K562 (cell line): Measurements from ENCODE around the gene MAPK8IP1. TPM values are rescaled to one million over a fixed set of nuclear protein-coding genes. Genes with fewer than 3 reads are reported as not detected.

ENCODE experiments used
- CAMTA2 ChIP-seq: fragments of 250-450 bp; sonication (Bioruptor Pico); conservative IDR thresholded peaks from 2 replicates; pipeline ENCODE4 v1.5.1; 2022
- HMGN3 ChIP-seq: IDR thresholded peaks from 2 replicates; pipeline ENCODE4 v1.6.1; 2011; ENCODE audit warnings: borderline replicate concordance, low read depth, mild to moderate bottlenecking, mixed read lengths, low read length; ENCODE audit not compliant: insufficient read length; ENCODE audit errors: extremely low read depth
- NFRKB ChIP-seq: fragments of 450-650 bp; IDR thresholded peaks from 2 replicates; pipeline ENCODE4 v1.6.1; 2016; ENCODE audit warnings: low read depth
- PCBP1 ChIP-seq: fragments of 200-400 bp; formaldehyde crosslinking; IDR thresholded peaks from 2 replicates; pipeline ENCODE4 v1.6.1; 2018; ENCODE audit warnings: mild to moderate bottlenecking, low read depth, low read length; ENCODE audit not compliant: poor library complexity, severe bottlenecking
- POLR2G ChIP-seq: fragments of 200-400 bp; formaldehyde crosslinking; IDR thresholded peaks from 2 replicates; pipeline ENCODE4 v1.6.1; 2017; ENCODE audit warnings: low read depth, mild to moderate bottlenecking, antibody characterized with exemption, low read length, moderate library complexity
- RFX1 ChIP-seq: fragments of 450-650 bp; IDR thresholded peaks from 2 replicates; pipeline ENCODE4 v1.6.1; 2016; ENCODE audit warnings: mild to moderate bottlenecking, moderate library complexity
- RFX5 ChIP-seq: IDR thresholded peaks from 2 replicates; pipeline ENCODE4 v1.6.1; 2011; ENCODE audit warnings: low read depth, mild to moderate bottlenecking, improper control_type of control experiment, low read length
- YBX1 ChIP-seq: fragments of 450-650 bp; IDR thresholded peaks from 2 replicates; pipeline ENCODE4 v1.7.1; 2016; ENCODE audit warnings: mild to moderate bottlenecking
- ZNF274 ChIP-seq: IDR thresholded peaks from 2 replicates; pipeline ENCODE4 v1.6.1; 2011; ENCODE audit warnings: low read depth, mild to moderate bottlenecking, low read length, moderate library complexity, borderline replicate concordance
- ZNF316 ChIP-seq: fragments of 450-650 bp; IDR thresholded peaks from 2 replicates; pipeline ENCODE4 v1.6.1; 2016
- polyA plus RNA-seq, 8 experiments: library from polyadenylated mRNA; depleted of rRNA in 4 of 8; stranded (reverse) in 5 of 8; unstranded in 3 of 8; fragments of >200 nt; fragmentation: Nextera tagmentation in 2 of 8; fragmentation: Illumina TruSeq in 1 of 8; extraction: Ambion mirVana in 2 of 8; extraction: Trizol in 1 of 8; gene quantifications; 2 replicates each; pipeline versions ENCODE4 v1.2.1 to v1.2.3, GENCODE V29; 2011 to 2014; ENCODE audit warnings: inconsistent platforms in 1 of 8, missing spikeins in 1 of 8
- total RNA-seq, 7 experiments: library from RNA; depleted of rRNA in 6 of 7; stranded (reverse); fragments of >200 nt in 6 of 7; fragmentation: Illumina TruSeq in 2 of 7; extraction: Trizol in 2 of 7; gene quantifications; 2 replicates each; pipeline versions ENCODE4 v1.2.1 to v1.2.3, GENCODE V29; 2011 to 2021; ENCODE audit warnings: low replicate concordance in 1 of 7
- TF ChIP-seq, protein P1 (sequence below): fragments of 250-450 bp; sonication (Bioruptor Pico); IDR thresholded peaks from 2 replicates; pipeline ENCODE4 v1.4.0; 2020
- TF ChIP-seq, protein P2 (sequence below): sonication (generic); formaldehyde crosslinking; IDR thresholded peaks from 2 replicates; pipeline ENCODE4 v1.5.0; 2020; ENCODE audit warnings: missing genetic modification reagents
- TF ChIP-seq, protein P3 (sequence below): fragments of 200-800 bp; sonication (Bioruptor generic); IDR thresholded peaks from 2 replicates; pipeline ENCODE4 v1.6.1; 2016; ENCODE audit warnings: missing genetic modification characterization, missing compliant biosample characterization
- TF ChIP-seq, protein P4 (sequence below): fragments of 250-450 bp; sonication (Bioruptor Pico); IDR thresholded peaks from 2 replicates; pipeline ENCODE4 v1.4.0; 2020

MAPK8IP1 gene
- total and polyA plus RNA-seq, 9 of the 15 experiments (the other 6 are each of a cell fraction or from before 2014, with no cell fraction given), result 0.13 to 6.9 (median 2.5) TPM

DNA sequence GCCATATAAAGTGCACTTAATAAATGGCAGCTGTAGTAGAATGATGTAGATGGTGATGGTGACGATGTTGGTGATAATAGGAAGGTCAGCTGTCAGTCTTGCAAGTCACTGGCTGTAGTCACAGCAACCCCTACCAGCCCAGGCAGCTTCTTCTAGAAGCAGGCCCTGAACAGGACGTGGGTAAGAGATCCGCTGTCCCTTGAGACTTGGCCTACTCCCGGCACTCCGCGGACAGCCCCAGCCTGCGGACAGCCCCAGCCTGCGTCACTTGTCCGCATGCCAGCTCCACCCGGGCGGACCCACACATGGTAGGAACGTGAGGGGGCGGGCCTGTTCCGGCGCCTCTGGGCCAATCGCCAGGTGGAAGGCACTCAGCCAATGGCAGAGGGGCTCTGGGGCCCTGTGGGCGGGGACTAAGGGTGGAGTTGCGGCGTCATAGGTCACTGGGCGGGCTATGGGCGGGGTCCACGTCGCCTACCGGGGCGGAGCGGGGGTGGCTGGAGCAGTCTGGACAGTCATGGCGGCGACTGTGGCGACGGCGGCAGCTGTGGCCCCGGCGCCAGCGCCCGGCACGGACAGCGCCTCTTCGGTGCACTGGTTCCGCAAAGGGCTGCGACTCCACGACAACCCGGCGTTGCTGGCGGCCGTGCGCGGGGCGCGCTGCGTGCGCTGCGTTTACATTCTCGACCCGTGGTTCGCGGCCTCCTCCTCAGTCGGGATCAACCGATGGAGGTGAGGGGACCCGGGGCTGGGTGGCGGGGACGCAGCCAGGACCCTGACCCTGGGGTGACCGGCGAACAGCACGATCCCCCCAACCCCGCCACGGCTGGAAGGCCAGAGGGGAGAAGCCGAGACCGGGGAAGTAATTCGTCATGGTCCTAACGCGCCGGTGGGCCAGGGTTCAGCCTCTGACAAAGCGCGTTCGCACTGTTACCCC, 38.2 kb upstream of the MAPK8IP1 start, which contains the start of gene CRY2 (continued):
- TF ChIP-seq, protein P1, sequence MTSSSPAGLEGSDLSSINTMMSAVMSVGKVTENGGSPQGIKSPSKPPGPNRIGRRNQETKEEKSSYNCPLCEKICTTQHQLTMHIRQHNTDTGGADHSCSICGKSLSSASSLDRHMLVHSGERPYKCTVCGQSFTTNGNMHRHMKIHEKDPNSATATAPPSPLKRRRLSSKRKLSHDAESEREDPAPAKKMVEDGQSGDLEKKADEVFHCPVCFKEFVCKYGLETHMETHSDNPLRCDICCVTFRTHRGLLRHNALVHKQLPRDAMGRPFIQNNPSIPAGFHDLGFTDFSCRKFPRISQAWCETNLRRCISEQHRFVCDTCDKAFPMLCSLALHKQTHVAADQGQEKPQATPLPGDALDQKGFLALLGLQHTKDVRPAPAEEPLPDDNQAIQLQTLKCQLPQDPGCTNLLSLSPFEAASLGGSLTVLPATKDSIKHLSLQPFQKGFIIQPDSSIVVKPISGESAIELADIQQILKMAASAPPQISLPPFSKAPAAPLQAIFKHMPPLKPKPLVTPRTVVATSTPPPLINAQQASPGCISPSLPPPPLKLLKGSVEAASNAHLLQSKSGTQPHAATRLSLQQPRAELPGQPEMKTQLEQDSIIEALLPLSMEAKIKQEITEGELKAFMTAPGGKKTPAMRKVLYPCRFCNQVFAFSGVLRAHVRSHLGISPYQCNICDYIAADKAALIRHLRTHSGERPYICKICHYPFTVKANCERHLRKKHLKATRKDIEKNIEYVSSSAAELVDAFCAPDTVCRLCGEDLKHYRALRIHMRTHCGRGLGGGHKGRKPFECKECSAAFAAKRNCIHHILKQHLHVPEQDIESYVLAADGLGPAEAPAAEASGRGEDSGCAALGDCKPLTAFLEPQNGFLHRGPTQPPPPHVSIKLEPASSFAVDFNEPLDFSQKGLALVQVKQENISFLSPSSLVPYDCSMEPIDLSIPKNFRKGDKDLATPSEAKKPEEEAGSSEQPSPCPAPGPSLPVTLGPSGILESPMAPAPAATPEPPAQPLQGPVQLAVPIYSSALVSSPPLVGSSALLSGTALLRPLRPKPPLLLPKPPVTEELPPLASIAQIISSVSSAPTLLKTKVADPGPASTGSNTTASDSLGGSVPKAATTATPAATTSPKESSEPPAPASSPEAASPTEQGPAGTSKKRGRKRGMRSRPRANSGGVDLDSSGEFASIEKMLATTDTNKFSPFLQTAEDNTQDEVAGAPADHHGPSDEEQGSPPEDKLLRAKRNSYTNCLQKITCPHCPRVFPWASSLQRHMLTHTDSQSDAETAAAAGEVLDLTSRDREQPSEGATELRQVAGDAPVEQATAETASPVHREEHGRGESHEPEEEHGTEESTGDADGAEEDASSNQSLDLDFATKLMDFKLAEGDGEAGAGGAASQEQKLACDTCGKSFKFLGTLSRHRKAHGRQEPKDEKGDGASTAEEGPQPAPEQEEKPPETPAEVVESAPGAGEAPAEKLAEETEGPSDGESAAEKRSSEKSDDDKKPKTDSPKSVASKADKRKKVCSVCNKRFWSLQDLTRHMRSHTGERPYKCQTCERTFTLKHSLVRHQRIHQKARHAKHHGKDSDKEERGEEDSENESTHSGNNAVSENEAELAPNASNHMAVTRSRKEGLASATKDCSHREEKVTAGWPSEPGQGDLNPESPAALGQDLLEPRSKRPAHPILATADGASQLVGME (CRISPR knock-in tag), result peak; percentile 57; the same call in 1 of the 2 replicates
- TF ChIP-seq, protein P2, sequence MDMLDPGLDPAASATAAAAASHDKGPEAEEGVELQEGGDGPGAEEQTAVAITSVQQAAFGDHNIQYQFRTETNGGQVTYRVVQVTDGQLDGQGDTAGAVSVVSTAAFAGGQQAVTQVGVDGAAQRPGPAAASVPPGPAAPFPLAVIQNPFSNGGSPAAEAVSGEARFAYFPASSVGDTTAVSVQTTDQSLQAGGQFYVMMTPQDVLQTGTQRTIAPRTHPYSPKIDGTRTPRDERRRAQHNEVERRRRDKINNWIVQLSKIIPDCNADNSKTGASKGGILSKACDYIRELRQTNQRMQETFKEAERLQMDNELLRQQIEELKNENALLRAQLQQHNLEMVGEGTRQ (CRISPR knock-in tag), result 0 out of 2 replicates have a peak, but pooled peaks have one; percentile 4
- TF ChIP-seq, protein P3, sequence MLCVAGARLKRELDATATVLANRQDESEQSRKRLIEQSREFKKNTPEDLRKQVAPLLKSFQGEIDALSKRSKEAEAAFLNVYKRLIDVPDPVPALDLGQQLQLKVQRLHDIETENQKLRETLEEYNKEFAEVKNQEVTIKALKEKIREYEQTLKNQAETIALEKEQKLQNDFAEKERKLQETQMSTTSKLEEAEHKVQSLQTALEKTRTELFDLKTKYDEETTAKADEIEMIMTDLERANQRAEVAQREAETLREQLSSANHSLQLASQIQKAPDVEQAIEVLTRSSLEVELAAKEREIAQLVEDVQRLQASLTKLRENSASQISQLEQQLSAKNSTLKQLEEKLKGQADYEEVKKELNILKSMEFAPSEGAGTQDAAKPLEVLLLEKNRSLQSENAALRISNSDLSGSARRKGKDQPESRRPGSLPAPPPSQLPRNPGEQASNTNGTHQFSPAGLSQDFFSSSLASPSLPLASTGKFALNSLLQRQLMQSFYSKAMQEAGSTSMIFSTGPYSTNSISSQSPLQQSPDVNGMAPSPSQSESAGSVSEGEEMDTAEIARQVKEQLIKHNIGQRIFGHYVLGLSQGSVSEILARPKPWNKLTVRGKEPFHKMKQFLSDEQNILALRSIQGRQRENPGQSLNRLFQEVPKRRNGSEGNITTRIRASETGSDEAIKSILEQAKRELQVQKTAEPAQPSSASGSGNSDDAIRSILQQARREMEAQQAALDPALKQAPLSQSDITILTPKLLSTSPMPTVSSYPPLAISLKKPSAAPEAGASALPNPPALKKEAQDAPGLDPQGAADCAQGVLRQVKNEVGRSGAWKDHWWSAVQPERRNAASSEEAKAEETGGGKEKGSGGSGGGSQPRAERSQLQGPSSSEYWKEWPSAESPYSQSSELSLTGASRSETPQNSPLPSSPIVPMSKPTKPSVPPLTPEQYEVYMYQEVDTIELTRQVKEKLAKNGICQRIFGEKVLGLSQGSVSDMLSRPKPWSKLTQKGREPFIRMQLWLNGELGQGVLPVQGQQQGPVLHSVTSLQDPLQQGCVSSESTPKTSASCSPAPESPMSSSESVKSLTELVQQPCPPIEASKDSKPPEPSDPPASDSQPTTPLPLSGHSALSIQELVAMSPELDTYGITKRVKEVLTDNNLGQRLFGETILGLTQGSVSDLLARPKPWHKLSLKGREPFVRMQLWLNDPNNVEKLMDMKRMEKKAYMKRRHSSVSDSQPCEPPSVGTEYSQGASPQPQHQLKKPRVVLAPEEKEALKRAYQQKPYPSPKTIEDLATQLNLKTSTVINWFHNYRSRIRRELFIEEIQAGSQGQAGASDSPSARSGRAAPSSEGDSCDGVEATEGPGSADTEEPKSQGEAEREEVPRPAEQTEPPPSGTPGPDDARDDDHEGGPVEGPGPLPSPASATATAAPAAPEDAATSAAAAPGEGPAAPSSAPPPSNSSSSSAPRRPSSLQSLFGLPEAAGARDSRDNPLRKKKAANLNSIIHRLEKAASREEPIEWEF (CRISPR knock-in tag), result no peak
- TF ChIP-seq PCBP1 (peak; percentile 61), RFX1 (peak; percentile 86), HMGN3 (peak; percentile 84), RFX5 (no peak), CAMTA2 (no peak), POLR2G (peak; percentile 99), NFRKB (peak; percentile 62), YBX1 (no peak), ZNF316 (peak; percentile 45), ZNF274 (no peak)
- TF ChIP-seq, protein P4, sequence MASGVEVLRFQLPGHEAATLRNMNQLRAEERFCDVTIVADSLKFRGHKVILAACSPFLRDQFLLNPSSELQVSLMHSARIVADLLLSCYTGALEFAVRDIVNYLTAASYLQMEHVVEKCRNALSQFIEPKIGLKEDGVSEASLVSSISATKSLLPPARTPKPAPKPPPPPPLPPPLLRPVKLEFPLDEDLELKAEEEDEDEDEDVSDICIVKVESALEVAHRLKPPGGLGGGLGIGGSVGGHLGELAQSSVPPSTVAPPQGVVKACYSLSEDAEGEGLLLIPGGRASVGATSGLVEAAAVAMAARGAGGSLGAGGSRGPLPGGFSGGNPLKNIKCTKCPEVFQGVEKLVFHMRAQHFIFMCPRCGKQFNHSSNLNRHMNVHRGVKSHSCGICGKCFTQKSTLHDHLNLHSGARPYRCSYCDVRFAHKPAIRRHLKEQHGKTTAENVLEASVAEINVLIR (CRISPR knock-in tag), result peak; percentile 56
